Dedifferentiated amniotic fluid mesenchymal stem cell (primary cell): Measurements from ENCODE around the gene TUBD1.
"Not testable (repeated sequence)": the region's sequence is repeated elsewhere in the genome, so short reads cannot be mapped to it uniquely, and the experiment has no call there.

Source experiments
- DNase-seq: peaks from one replicate; pipeline ENCODE4 v3.0.0-alpha.2; 2016; ENCODE audit errors: extremely low spot score

TUBD1 gene

GRCh38 chr17:59892924-59893675 is at the start of gene TUBD1, which contains the start of gene RPS6KB1:
Gene TUBD1 (minus strand): TSS chr17:59892943. CDS start chr17:59891002, 1,941 bp downstream.
Gene RPS6KB1 (plus strand): TSS chr17:59893121. CDS start chr17:59893185, 64 bp downstream.
- peak; percentile 99 for DNase-seq

DNA sequence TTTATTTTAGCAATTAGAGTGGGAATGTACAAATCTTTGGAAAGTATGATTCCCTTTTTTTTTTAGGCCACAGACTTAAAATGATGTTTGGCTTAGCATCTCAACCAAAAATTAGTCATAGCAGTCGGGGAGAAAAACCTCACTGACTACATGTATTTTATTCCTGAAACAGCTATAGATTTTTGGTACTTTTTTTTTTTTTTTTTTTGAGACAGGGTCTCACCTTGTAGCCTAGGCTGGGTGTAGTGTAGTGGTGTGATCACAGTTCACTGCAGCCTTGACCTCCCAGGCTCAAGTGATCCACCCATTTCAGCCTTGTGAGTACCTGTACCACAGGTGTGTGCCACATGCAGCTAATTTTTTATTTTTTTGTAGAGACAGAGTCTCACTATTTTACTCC is 48.4 kb upstream of the TUBD1 start:
- DNase-seq, result no peak

DNA sequence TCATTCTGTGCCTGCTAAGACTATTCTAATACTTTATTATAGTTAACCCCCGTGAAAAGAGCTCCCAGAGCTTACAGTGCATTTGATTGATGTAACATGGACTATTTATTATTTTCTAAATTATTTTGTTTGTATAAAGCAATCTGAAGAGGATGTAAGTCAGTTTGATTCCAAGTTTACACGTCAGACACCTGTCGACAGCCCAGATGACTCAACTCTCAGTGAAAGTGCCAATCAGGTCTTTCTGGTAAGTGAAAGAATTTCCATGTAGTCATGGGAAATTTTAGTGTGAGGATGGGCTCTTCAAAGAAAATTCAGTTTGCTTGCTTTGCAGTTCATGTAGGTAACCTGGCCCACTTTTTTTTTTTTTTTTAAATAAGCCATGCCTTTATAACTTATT is 48.0 kb upstream of the TUBD1 start:
- not testable (repeated sequence) for DNase-seq

GRCh38 chr17:59933317-59933716 is 40.6 kb upstream of the TUBD1 start:
- not testable (repeated sequence) for DNase-seq

- peak; percentile 53 for DNase-seq
These were observed 38.0 kb upstream of the TUBD1 start for GRCh38 chr17:59930768-59931167.

GRCh38 chr17:59930121-59930520 is 37.4 kb upstream of the TUBD1 start:
- DNase-seq, result not testable (repeated sequence)

DNA sequence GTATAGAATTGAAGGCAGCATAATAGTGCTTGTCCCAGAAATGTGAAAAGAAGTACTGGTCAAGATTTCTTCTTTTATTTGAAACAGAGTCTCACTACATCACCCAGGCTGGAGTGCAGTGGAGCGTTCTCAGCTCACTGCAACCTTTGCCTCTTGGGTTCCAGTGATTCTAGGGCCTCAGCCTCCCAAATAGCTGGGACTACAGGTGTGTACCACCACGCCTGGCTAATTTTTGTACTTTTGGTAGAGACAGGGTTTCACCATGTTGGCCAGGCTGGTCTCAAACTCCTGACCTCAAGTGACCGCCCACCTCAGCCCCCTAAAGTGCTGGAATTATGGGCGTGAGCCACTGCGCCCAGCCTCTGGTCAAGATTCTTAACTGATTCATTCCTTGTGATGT is 27.9 kb upstream of the TUBD1 start:
- DNase-seq, result not testable (repeated sequence)

DNA sequence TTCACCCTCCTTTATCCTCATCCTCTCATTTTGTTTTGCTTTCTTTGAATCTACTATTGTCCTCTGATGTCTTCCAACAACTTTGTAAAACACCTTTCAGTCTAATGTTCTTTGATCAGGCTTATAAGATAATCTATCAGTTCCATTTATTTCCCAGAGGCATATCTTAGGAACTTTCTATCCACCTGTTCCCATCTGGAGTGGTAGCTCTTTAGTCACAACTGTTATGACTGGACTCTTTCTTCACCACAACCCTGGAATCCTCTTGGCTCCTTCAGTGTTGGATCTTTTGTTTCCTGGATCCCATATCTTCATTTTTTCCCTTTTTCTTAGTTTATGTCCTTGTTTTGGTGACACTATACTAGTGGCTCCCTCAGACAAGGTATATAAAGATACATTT is 23.7 kb upstream of the TUBD1 start:
- no peak for DNase-seq

GRCh38 chr17:59914274-59914854 is 21.6 kb upstream of the TUBD1 start:
- DNase-seq, result peak; percentile 58

DNA sequence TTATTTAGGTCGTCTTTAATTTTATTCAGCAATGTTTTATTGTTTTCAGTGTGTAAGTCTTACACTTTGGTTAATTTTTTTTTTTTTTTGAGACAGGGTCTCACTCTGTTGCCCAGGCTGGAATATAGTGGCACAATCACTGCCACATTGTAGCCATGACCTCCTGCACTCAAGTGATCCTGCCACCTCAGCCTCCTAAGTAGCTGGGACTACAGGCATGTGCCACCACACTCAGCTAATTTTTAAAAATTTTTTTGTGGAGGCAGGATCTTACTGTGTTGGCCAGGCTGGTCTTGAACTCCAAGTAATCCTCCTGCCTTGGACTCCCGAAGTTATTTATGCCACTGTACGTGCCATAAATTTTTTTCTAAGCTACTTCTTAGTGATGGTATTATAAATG is 14.7 kb upstream of the TUBD1 start:
- no peak for DNase-seq

DNA sequence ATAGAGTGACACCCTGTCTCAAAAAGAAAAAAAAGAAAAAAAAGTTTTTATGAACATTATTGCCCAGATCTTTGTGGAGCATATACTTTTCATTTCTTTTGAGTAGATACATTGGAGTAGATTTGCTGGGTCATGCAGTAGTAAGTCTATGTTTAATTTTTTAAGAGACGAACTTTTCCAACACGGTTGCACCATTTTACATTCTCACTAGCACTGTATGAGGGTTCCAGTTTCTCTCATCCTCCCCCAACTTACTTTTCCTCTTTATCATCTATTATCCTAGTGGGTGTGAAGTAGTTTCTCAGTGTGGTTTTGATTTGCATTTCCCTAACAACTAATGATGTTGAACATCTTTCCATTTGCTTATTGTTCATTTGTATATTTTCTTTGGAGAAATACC is 10.7 kb upstream of the TUBD1 start:
- DNase-seq, result no peak

DNA sequence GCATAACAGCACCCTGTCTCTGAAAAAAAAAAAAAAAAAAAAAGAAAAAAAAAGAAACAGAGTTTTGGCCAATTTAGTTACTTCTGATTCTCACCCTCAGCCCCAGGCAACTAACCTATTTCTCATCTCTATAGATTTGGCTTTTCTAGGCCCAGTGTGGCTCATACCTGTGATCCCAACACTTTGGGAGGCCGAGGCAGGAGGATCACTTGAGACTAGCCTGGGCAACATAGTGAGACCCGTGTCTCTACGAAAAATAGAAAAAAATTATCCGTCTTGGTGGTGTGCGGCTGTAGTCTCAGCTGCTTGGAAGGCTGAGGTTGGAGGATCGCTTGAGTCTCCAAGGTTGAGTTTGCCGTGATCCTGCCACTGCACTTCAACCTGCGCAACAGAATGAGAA is 8.9 kb upstream of the TUBD1 start:
- DNase-seq, result no peak

DNA sequence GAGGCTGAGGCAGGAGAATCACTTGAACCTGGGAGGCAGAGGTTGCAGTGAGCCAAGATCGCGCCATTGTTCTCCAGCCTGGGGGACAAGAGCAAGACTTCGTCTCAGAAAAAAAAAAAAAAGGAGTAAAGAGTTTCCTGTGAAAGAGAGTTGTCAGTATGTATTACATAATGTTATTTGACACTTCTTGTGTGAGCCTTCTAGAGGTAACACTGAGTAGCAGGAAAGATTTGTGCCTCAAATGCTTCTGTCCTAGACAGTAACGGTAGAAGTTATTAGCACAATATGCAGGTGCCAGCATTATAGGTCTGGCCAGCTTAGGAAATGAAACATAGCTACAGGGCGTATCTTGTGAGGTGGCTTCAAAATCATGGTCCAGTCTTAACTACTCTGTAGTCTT is 6.4 kb upstream of the TUBD1 start:
- DNase-seq, result peak; percentile 30

DNA sequence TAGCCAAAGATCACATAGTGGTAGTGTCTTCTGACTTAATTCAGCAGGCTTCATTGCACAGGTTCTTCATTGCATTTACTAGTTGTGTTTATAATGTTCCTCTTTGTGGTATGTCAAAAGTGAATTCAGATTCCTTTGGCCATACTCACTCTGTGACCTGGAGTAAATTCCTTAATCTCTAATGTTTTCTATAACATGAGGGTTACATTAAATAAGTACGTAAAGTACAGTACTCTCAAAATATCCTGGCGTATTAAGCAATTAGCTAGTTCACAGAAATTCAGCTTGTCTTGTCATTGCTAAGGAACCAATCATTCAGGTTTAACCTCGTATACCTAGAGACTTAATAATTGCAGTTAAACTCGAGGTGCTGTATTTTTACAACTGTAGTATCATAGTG is 4.3 kb upstream of the TUBD1 start:
- DNase-seq, result no peak

DNA sequence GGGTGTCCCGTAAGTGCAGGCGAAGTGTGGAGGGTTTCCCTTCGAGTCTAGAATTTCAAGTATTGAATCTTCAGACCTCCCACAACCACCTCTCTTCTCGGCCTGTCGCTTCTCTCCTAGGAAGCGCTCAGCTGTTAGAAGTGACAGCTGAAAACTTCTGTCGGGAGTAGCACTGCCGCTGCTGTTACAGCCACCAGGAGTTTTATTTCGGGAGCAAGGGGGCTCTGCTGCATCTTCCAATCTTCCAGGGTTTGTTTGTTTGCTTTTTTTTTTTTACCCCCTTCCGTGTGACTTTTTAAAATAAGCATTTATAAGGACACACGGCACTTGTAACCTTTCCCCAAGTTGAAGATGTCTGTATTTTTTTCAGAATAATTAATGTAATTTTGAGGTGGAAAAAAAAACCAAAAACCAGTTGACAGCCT is 945 bp upstream of the TUBD1 start:
- no peak for DNase-seq

- no peak for DNase-seq
These were observed 356 bp downstream of the TUBD1 start for GRCh38 chr17:59892251-59892923.

GRCh38 chr17:59890720-59891119 is 2.0 kb downstream of the TUBD1 start:
- no peak for DNase-seq

DNA sequence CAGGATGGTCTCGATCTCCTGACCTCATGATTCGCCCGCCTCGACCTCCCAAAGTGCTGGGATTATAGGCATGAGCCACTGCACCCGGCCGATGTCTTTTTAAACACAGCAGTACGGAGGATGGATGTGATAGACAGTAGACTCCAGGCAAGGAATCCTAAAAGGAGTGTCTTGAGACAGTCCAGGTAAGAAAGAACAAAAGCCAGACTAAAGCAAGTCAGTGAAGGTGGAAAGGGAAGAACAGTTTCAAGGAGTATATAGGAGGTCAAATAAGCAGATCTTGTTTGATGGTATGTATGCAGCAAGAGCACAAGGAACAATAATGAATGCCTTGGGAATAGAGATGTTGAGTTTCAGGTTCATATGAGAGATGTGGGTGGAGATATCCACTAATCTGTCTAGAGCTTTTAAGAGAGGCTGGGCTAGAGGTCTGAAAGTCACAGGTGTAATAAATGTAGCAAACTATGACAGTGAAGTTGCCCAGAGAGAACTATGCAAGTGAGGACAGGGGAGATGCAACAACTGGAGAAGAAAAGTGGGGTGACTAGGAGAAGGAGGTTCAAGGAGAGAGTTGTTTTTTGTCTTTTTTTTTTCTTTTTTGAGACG is 4.5 kb downstream of the TUBD1 start:
- DNase-seq, result no peak

DNA sequence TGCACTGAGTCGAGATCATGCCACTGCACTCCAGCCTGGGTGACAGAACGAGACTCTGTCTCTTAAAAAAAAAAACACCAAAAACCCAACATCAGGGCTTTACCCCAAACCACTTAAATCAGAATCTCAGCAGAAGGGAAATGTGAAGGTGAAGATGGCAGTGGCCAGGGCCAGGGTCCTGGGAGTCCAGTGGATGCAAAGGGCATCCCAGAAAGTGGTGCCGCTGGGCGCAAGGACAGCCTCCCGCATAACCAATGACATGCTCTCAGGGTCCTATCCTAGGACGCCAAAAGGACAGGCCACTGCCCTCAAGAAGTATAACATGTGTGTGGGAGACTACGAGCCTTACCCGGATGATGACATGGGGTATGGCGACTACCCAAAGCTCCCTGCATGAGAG is 7.9 kb downstream of the TUBD1 start:
- DNase-seq, result no peak

DNA sequence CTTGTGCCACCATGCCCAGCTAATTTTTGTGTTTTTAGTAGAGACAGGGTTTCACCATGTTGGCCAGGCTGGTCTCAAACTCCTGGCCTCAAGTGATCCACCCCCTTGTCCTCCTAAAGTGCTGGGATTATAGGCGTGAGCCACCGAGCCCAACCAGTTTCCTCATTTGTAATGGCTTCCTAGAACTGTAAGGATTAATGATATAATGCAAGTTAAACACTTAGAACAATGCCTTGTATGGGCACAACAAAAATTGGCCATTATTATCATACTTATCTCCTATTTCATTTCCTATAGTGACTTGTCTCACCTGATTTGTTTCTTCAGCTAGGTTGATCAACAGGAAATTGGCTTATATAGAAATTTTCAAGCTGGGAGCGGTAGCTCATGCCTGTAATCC is 14.1 kb downstream of the TUBD1 start:
- no peak for DNase-seq

GRCh38 chr17:59877965-59878364 is 14.8 kb downstream of the TUBD1 start:
- no peak for DNase-seq

GRCh38 chr17:59876107-59876506 is 16.6 kb downstream of the TUBD1 start:
- DNase-seq, result no peak

DNA sequence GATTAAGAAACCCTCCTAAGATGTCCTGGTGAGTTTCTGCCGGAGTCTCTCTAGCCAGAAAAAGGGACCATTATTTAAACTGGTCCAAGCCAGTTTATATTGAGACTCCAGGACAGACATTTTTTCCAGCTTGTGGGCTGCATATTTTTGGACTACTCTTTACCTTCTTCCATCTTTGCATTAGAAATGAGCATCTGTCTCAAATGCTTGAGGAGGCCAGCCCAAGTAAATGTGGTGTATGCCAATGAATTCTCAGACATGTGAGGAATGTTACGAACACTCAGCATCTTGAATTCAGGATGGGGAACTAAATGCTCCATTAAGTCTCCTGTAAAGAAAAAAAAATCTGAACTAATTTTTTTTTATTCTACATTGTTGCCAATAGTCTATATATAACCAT is 18.4 kb downstream of the TUBD1 start:
- DNase-seq, result no peak
